Activated CD4-positive, alpha-beta T cell treated with anti-CD3 and anti-CD28 coated beads, Interleukin-2, Interleukin-4, amounts not matched to agents 100 ng/mL and 50 ng/mL, durations not matched to agents 16 hours and 8 hours (primary cell): ENCODE data around the gene MTG2.
"Not testable (repeated sequence)": the region's sequence is repeated elsewhere in the genome, so short reads cannot be mapped to it uniquely, and the experiment has no call there.

Source experiments
- DNase-seq: peaks from one replicate; pipeline ENCODE4 v3.0.0-alpha.2; 2020; ENCODE audit warnings: low spot score

Gene MTG2

DNA sequence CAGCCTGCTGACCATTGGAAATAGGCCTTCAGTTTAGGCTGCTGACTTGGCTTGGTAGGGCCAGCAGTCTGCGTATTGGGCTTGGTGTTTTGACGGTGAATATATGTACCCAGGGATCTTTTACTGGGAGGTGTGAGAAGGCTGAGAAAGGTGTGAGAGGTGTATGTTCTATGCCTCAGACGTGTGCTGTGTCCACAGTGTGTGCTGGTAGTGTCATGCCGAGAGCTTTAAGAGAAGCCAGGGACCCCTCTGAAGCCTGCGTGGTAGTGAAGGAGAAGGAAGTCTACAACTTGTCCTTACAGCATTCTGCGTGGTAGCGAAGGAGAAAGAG lies 37.2 kb upstream of the MTG2 start:
- DNase-seq: no peak

DNA sequence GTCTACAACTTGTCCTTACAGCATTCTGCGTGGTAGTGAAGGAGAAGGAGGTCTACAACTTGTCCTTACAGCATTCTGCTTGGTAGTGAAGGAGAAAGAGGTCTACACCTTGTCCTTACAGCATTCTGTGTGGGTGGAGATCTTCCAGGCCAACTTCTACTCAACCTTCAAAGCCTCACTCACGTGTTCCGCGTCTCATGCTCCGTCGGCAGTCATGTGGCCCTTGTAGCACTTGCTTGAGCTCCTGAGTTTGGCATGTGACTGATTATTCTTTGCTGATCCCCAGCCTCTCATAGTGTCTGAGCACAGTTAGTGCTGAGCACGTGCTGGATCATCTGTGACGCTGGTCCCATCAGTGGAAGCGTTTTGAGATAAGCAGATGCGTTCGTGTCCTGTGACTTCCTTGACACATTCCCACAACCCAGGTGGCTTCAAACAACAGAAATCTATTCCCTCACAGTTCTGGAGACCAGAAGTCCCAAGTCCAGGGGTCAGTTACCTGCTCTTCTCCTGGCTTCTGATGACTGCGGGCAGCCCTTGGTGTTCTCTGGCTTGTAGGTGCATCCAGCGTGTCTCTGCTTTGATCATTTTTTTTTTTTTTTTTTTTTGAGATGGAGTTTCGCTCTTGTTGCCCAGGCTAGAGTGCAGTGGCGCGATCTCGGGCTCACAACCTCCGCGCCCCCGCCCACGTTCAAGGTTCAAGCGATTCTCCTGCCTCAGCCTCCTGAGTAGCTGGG lies 36.6 kb upstream of the MTG2 start:
- no peak for DNase-seq

DNA sequence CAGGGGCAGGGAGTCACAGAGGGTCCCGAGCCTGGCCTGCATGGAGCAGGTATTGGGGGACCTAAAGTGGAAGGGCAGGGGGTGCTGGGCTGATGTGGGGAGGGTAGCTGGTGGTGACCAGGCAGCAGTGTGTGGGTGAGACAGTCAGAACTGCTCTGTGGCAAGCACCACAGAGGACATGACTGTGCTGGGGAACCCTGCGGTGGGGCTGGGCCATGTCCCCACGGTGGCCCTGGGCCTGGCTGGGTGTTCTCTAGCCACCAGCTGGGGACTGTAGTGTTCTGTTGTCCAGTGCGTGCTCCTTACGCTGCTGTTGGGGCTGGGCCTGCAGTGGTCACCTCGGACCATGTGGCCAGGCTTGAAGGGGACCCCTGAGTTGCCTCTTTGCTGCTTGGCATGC lies 35.7 kb upstream of the MTG2 start:
- DNase-seq: no peak

DNA sequence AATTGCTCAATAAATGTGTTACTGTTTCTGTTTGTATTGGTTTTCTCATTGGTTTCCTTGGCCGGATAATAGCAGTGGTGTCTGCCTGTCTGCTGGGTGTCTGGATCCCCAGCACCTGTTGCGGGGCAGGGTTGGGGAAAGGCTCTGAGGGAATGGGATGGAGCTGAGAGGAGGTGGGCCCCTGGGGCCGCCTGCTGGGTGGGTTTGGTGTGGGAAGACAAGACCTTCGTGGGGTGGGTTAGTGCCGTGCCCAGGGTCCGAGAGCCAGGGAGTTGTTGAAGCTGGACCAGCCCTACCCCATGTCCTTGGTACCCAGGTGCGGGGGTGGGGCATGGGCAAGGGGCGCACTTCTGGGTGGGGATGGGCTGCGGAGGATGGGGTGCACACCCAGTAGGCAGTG lies 35.3 kb upstream of the MTG2 start:
- no peak for DNase-seq

DNA sequence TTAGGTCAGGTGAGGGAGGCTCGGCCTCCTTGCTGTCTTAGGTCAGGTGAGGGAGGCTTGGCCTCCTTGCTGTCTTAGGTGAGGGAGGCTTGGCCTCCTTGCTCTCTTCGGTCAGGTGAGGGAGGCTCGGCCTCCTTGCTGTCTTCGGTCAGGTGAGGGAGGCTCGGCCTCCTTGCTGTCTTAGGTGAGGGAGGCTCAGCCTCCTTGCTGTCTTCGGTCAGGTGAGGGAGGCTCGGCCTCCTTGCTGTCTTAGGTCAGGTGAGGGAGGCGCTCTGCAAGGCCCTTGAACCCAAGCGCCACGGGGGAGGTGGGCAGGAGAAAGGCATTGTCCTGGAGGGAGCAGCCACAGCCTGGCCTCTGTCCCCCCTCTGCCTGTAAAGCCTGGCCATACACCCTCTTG lies 34.4 kb upstream of the MTG2 start:
- not testable (repeated sequence) for DNase-seq

DNA sequence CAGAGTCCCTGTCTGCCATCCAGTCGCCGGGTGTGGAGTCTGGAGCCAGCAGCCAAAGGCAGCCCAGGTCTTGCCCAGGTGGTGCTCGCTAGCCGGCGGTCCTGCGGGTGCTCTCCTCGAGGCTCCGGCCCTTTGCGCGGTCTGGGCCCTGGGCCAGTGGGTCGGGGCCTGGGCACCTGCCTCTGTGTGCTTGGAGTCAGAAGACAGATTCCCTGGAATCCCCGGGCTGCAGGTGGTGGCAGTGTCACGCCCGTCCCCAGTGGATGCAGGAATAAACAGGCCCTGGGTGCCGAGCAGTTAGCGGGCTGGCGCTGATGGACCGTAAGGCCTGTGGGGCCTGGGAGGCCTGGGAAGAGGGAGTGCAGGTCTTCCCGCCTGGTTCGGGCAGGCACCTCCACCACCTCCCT lies 33.9 kb upstream of the MTG2 start:
- DNase-seq: no peak

DNA sequence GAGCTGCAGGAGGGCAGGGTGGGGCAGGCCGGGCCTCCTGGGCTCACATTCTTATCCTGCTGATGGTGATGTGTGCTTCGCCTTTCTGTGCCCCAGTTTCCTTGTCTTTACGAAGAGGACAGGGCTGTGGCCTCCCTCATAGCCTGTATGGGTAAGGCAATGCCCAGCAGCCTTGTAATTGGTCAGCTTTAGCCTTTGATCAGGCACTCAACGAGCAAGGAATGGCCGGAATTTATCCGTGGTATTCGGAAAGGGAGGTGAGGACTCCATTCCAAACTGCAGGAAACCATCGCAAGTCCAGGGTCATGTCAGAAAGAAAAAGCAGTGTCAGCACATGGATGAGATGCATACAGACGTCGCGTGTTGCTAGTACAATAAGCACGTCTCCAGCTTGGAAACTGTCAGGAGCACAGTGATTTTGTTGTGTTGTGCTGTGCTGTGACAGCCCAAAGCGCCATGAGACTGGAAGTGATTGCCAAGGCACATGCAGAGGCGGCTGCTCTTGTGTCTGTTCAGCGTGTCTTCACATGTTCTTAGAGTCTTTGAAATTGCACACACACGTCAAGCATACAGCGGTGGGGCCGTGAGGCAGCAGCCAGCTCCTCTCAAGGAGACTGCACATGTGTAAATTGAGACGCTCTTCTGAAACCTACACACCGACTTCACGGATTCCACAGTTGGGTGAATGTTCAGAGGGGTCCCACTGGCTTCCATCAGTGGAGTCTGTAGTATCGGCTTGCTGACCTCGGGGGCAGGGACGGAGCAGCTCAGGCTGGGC lies 33.1 kb upstream of the MTG2 start:
- DNase-seq: no peak

DNA sequence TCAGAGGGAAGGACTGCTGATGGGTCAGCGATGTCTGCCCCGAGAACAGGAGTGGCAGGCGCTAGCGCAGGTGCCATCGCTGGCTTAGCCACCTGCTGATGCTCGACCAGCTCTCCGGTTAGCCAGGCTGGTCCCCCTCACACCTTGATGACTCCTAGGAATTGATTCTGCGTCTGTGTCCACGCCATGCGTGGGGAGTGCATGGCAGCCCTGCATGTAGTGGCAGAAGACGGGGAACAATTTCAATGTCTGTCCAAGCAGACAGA lies 32.6 kb upstream of the MTG2 start:
- no peak for DNase-seq

DNA sequence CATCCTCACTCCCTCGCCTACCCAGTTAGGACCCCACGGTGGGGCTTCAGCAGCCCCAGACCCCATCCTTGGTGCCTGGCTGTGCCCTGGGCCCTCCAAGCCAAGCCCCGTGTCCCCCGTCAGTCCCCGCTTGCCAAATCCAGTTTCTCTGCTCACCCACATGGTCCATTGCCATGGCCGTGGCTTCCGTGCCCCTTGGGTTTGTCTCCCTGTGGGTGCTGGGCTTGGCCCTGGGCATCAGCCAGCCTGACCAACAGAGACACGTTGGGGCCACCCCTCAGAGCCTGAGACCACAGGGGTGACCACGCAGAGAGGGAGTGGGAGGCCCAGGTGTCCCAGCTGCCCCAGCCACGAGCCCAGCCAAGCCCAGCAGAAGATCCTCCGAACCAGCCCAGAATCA lies 31.6 kb upstream of the MTG2 start:
- no peak for DNase-seq

DNA sequence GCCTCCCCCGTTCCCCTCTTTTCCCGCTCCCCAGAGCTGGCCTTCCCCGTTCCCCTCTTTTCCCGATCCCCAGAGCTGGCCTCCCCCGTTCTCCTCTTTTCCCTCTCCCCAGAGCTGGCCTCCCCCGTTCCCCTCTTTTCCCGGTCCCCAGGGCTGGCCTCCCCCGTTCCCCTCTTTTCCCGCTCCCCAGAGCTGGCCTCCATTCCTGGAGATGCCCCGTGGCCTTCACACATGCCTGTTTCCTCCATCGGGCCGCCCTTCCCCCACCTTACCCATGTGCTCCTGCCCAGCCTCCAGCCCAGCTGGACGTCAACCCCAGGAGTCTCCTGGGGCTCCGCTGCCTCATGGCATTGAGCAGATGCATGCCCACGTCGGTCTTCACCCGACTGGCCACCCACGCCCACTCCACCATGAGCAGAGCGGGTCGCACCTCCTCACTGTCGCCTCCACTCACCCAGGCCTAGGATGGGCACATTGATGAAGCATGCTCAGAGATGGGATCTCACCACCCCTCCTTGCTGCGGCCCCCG lies 30.9 kb upstream of the MTG2 start:
- DNase-seq: no peak

DNA sequence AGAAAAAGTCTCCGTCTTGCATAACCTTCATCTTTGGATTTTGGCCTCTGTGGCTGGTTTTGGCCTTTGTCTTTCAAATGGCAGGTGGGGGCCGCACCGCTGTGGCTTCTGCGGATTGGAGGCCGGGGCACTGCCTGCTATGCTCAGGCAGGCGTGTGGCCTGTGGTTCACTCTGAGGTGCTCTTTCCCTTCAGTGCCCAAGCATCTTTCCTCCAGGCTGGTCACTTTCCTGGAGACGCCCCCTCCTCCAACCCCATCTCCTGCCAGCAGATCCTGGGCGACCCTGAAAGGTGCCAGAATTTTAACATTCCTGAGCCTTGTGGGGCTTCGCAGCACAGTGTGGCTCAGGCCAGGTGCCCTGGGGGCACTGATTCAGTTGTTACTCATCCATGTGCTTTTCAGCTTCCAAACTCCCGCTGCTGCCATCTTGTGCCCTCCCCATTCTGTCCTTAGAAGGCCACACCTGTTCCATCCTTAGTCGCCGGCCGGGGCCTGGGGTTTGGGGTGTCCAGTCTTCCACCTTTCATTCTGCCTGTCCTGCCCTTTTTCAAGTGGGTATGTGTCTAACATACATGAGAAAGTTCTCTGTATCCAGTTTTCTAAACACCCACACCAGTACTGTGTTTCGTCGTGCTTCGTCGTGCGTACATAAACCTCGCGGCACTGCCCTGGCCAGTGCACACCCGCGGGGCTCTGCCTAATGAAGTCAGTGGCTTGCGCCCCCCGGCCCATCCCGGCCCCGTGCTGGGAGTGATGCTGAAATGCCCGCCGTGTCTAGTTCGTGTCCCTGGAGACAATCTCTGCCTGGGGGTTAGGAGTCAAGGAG lies 27.2 kb upstream of the MTG2 start:
- no peak for DNase-seq

DNA sequence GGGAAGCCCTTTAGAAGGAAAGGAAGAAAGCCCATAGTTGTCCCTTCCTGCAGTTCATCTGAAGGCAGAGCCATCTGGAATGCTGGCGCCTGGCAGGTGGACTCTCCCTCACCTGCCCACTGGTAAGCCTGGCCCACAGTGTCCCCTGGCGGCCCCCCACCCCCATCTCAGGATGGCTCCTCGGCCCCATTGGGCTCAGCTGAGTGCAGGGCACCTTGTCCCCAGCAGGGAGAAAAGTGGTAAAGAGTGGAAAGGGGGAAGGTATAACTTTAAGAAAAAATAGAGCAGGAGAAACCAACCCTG lies 26.6 kb upstream of the MTG2 start:
- no peak for DNase-seq

DNA sequence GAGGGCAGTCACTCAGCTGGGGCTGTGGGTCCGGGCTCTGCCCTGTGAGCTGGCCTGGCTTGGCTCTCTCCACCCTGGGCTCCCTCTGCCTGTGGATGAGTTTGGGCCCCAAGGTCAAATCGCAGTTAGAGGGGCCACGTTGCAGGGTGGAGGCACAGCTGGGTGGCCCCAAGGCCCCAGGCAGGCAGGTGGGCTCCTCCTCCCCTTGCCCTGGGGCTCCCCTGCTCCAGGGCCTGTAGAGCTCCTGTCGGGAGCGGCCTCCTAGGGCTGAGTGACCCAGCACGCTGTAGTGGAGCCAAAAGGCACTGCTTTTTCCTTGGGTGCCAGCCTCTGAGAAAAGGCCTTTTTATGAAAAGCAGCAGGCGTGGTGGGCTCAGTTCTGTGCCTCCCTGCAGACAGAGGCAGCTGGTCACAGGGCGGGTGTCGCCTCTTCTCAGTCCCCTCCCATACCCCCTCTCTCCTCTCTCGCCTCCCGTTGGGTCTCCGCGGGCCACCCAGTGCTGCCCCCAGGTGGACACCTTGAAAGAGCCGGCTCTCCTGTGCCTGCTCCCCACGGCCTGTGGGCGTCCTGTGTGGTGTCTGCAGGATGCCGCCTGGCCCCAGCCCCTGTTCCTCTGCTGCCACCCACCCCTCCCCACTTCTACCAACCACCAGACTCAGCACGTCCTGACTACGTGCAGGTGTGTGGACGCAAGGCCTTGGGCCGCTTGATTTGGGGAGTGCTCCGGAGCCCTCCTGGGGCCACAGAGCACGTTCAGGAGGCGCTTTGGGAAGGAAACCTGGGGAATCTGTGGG lies 26.0 kb upstream of the MTG2 start:
- DNase-seq: peak; percentile 65

DNA sequence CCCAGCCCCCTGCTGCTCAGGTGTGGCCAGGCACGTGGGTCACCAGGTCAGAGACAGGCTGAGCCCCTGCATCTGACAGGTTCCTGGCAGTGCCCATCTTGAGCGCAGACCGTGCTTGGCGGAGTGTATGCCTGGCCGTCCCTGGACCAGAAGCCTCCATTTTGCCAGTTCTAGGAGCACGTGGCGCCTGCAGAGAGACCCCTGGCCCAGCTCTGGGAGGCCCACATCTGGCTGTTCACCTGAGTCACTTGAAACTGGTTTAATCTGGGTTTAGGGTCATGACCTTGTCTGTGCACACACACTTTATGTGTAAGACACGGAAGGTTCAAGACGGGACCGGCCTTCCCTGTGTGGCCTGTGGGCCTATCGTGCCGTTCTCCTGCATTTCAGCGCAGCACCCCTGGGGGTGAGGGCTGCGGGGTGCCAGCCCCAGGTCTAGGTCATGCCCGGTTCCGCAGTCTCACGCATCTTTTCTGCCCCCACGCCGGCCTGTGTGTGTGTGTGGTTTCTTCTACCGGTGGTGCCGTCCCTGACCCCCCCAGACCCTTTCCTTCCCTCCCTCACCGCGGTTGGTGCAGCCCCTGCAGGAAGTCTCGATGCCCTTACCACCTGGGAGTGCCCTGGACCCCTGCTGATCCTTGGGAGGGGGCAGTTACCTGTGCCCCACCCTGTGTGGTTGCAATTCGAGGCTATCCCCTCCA lies 25.3 kb upstream of the MTG2 start:
- DNase-seq: no peak

DNA sequence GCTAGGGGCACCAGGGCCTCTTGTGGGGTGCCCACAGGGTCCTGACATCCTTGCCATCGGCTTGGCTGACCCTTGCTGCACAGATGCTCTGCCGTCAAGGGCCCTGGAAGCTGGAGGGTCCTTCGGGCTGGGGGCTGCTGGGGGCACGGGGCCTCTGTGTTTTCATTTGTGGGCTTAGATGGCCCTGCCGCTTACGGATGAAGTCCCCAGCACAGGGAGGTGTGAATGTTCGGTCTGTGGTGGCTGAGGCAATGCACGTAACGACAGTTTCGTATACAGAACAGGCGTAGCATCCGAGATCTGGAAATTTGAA lies 24.8 kb upstream of the MTG2 start:
- no peak for DNase-seq

DNA sequence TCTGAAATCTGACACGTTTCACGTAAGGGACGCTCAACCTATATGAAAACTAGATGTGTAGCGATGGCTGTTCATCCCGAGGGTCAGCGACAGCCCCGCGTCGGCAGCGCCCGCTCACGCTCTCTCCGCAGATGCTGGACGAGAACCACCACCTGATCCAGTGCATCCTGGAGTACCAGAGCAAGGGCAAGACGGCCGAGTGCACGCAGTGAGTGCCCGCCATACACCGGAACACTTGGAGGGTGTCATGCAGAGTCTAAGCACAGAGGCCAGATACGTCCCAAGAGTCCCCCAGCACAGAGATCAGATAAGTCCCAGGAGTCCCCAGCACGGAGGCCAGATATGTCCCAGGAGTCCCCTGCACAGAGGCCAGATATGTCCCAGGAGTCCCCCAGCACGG lies 24.3 kb upstream of the MTG2 start:
- no peak for DNase-seq

DNA sequence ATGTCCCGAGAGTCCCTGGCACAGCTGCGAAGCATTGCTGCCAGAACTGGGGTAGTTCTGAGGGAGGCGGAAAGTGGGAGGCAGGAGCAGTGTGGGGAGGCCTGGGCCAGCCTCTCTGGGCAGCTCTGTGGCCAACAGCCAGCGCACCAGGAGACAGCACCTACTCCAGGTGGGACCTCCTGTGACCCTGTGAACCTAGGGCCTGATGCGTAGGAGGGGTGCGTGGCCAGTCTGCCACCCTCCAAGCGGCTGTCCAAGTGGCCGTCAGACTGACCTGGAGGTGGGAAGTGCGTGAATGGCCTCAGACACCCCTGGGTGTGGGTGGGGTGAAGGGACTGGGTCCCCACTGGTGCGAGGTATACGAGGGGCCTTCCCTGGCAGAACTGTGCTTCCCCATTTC lies 23.8 kb upstream of the MTG2 start:
- no peak for DNase-seq

DNA sequence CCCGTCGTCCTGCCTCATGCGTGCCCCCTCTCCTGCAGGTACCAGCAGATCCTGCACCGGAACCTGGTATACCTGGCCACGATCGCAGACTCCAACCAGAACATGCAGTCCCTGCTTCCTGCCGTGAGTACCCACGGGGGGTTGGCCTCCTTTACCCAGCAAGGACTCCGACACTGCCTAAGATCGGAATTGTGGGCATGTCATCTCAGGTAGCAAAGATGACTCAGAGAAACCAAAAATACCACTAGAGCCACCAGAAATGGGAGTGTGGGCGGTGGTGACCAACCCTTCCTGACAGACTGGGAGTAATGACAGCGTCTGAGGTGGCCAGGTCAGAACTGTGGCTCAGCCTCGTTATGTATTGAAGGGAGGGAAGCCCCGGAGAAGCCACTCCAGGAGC lies 23.0 kb upstream of the MTG2 start:
- DNase-seq: peak; percentile 87

DNA sequence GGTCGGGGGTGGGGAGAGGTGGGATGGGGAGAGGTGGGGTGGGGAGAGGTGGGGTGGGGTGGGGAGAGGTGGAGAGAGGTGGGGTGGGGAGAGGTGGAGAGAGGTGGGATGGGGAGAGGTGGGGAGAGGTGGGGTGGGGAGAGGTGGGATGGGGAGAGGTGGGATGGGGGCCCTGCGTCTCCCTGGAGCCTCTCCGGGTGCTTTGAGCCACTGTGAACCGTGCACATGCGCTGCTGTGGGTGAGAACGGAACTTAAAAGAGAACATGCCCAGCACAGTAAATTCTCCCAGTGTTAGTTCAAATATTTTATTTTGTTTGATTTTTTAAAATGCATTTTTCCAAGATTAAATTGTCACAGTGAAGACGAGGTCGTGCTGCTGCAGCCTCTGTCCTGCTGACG lies 22.6 kb upstream of the MTG2 start:
- DNase-seq: no peak

DNA sequence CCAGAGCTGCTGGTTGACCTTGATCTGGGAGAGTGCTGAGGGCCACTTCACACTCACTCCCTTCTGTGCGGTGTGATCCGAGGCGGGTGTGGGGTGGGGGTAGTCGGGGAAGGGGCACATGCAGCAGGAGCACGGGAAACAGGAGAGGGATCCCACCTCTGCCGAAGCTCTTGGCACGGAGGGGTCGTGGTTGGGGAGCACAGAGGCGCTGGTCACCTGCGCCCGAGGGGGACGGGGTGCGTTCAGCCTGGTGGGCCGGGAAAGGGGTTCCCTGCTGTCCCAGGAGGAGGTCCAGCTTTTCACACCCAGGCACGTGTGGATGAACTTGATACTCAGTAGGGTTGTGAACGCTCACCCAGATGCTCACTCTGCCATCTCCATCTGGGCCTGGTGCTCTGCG lies 22.0 kb upstream of the MTG2 start:
- DNase-seq: no peak

DNA sequence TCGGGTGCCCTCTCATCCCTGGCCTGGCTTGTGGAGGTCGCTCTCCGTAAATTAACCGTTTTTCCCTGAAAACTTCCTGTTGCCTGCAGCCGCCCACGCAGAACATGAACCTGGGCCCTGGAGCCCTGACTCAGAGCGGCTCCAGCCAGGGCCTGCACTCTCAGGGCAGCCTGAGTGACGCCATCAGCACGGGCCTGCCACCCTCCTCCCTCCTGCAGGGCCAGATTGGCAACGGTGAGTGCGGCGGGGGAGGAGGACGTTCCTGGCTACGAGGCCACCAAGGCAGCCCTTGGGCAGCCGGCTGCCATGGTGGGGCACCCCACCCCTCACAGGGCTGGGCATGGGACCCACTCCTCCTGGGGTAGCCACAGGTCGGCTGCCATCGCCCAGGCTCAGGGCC lies 21.5 kb upstream of the MTG2 start:
- no peak for DNase-seq
